GM12878 (cell line): Measurements from ENCODE around the gene JAKMIP1. TPM values are rescaled to one million over a fixed set of nuclear protein-coding genes. Genes with fewer than 3 reads are reported as not detected.

Source experiments
- ATAC-seq: fragments of 200-7000 bp; cut with Tn5 transposase; 3 replicates; pipeline ENCODE4 v1.9.1; 2020; ENCODE audit warnings: mild to moderate bottlenecking, moderate library complexity
- BruUV-seq: library from RNA; stranded (reverse); fragments of 400-500 nt; replicated peaks from 2 replicates; lab custom pipeline; 2021; lab: Mats Ljungman, UMichigan
- CTCF ChIA-PET: fragments of 300-600 bp; sonication (Branson Sonifier 250); formaldehyde crosslinking; extraction: SDS; loops from one replicate; lab custom pipeline; 2021; ENCODE audit warnings: inconsistent platforms; lab: Yijun Ruan, JAX
- POLR2A ChIA-PET: fragments of 350-600 bp; formaldehyde crosslinking; extraction: SDS; loops from one replicate; lab custom pipeline; 2021; ENCODE audit warnings: inconsistent platforms; lab: Charles Lee
- RAD21 ChIA-PET: fragments of 300-600 bp; sonication (Branson Sonifier 250); formaldehyde crosslinking; loops from one replicate; lab custom pipeline; 2023; ENCODE audit warnings: antibody characterized with exemption; ENCODE audit not compliant: unreplicated experiment; lab: Charles Lee
- SMC1A ChIA-PET: fragments of 300-600 bp; sonication (Branson Sonifier 250); formaldehyde crosslinking; loops from one replicate; lab custom pipeline; 2023; ENCODE audit not compliant: unreplicated experiment, uncharacterized antibody; lab: Charles Lee
- DNase-seq: peaks from one replicate; pipeline ENCODE4 v3.0.0-alpha.2; 2011; ENCODE audit warnings: low read depth, low spot score
- FAIRE-seq: peaks from 3 replicates; lab custom pipeline; 2011; peaks lifted over from hg19 to GRCh38; lab: Jason Lieb, UNC
- H2AFZ ChIP-seq: 2 replicates; pipeline ENCODE4 v1.6.0; 2011; ENCODE audit warnings: low read depth, low read length, control low read depth; ENCODE audit not compliant: control insufficient read depth
- H3K27ac ChIP-seq: 2 replicates; pipeline ENCODE4 v1.5.1; 2011; ENCODE audit warnings: control low read depth; ENCODE audit not compliant: control insufficient read depth, insufficient read depth
- H3K27me3 ChIP-seq, 2 experiments: replicated peaks in 1 of 2; 2 replicates each; pipeline versions ENCODE4 v1.6.0 to v1.6.1; 2011; ENCODE audit warnings: low read length in 1 of 2; ENCODE audit not compliant: control insufficient read depth in 2 of 2, insufficient read depth in 2 of 2
- H3K36me3 ChIP-seq, 2 experiments: 2 replicates each; pipeline ENCODE4 v1.5.1; 2011; ENCODE audit warnings: low read length in 1 of 2; ENCODE audit not compliant: control insufficient read depth in 2 of 2, insufficient read depth in 2 of 2
- H3K4me1 ChIP-seq: 2 replicates; pipeline ENCODE4 v1.6.1; 2011; ENCODE audit warnings: mild to moderate bottlenecking, low read length, moderate library complexity, mixed read lengths; ENCODE audit not compliant: control insufficient read depth, insufficient read depth
- H3K4me2 ChIP-seq: 2 replicates; pipeline ENCODE4 v1.6.0; 2011; ENCODE audit warnings: control low read depth; ENCODE audit not compliant: control insufficient read depth, insufficient read depth
- H3K4me3 ChIP-seq: fragments of 200-600 bp; sonication (generic); 2 replicates; pipeline ENCODE4 v1.5.1; 2016
- H3K79me2 ChIP-seq: 2 replicates; pipeline ENCODE4 v1.6.0; 2011; ENCODE audit warnings: low read length; ENCODE audit not compliant: control insufficient read depth, insufficient read depth
- H3K9ac ChIP-seq: 2 replicates; pipeline ENCODE4 v1.8.0; 2011; ENCODE audit warnings: low read length, control low read depth, mixed read lengths; ENCODE audit not compliant: control insufficient read depth, insufficient read depth
- H3K9me3 ChIP-seq: replicated peaks from 3 replicates; pipeline ENCODE4 v1.5.1; 2011; ENCODE audit warnings: mild to moderate bottlenecking, low read length; ENCODE audit not compliant: control insufficient read depth, insufficient read depth
- H4K20me1 ChIP-seq: 2 replicates; pipeline ENCODE4 v1.6.0; 2011; ENCODE audit not compliant: control insufficient read depth, insufficient read depth
- ATF7 ChIP-seq: fragments of 450-650 bp; IDR thresholded peaks from 2 replicates; pipeline ENCODE4 v1.6.1; 2016; ENCODE audit warnings: low read depth, mild to moderate bottlenecking
- CHD1 ChIP-seq: IDR thresholded peaks from 2 replicates; pipeline ENCODE4 v1.6.1; 2012; ENCODE audit warnings: low read depth, low read length, improper control_type of control experiment
- CHD4 ChIP-seq: fragments of 200-600 bp; sonication (generic); IDR thresholded peaks from 2 replicates; pipeline ENCODE4 v1.6.1; 2016; ENCODE audit warnings: mild to moderate bottlenecking
- CREB1 ChIP-seq: IDR thresholded peaks from 2 replicates; pipeline ENCODE4 v1.6.1; 2012; ENCODE audit warnings: low read depth, mild to moderate bottlenecking, inconsistent platforms
- CREM ChIP-seq: IDR thresholded peaks from 2 replicates; pipeline ENCODE4 v1.6.1; 2014; ENCODE audit warnings: antibody characterized with exemption, low read depth
- E2F4 ChIP-seq: IDR thresholded peaks from 2 replicates; pipeline ENCODE4 v1.6.1; 2012; ENCODE audit warnings: low read depth, low read length, improper control_type of control experiment
- LARP7 ChIP-seq: fragments of 450-650 bp; IDR thresholded peaks from 2 replicates; pipeline ENCODE4 v1.6.1; 2017; ENCODE audit warnings: mild to moderate bottlenecking
- MEF2B ChIP-seq: fragments of 450-650 bp; IDR thresholded peaks from 2 replicates; pipeline ENCODE4 v1.6.1; 2018; ENCODE audit warnings: mild to moderate bottlenecking, moderate library complexity; ENCODE audit not compliant: partially characterized antibody, poor library complexity, severe bottlenecking
- NFYA ChIP-seq: IDR thresholded peaks from 2 replicates; pipeline ENCODE4 v1.6.1; 2011; ENCODE audit warnings: low read depth, mild to moderate bottlenecking, low read length, improper control_type of control experiment, borderline replicate concordance
- PKNOX1 ChIP-seq: fragments of 450-650 bp; IDR thresholded peaks from 2 replicates; pipeline ENCODE4 v1.6.1; 2016; ENCODE audit warnings: mild to moderate bottlenecking
- POU2F2 ChIP-seq: IDR thresholded peaks from 3 replicates; pipeline ENCODE4 v1.6.1; 2011; ENCODE audit warnings: low read depth, mild to moderate bottlenecking, low read length, borderline replicate concordance
- RELA ChIP-seq: fragments of 450-650 bp; IDR thresholded peaks from 2 replicates; pipeline ENCODE4 v1.8.0; 2014; ENCODE audit warnings: borderline replicate concordance; ENCODE audit not compliant: partially characterized antibody
- SP1 ChIP-seq: IDR thresholded peaks from one replicate; pipeline ENCODE4 v1.6.1; 2011; ENCODE audit warnings: low read depth, low read length
- SRF ChIP-seq, 2 experiments: IDR thresholded peaks; 2 replicates each; pipeline ENCODE4 v1.6.1; 2011; ENCODE audit warnings: low read depth in 2 of 2, low read length in 2 of 2, mild to moderate bottlenecking in 1 of 2, moderate library complexity in 1 of 2
- SUPT20H ChIP-seq: IDR thresholded peaks from 2 replicates; pipeline ENCODE4 v1.6.1; 2011; ENCODE audit warnings: low read depth, mild to moderate bottlenecking, low read length, moderate library complexity, borderline replicate concordance; ENCODE audit not compliant: control insufficient read depth
- SUZ12 ChIP-seq: fragments of 200-600 bp; sonication (generic); IDR thresholded peaks from one replicate; pipeline ENCODE4 v1.6.1; 2018; ENCODE audit warnings: antibody characterized with exemption, mild to moderate bottlenecking; ENCODE audit not compliant: unreplicated experiment
- YBX1 ChIP-seq: fragments of 450-650 bp; IDR thresholded peaks from 2 replicates; pipeline ENCODE4 v1.6.1; 2016; ENCODE audit warnings: antibody characterized with exemption
- ZNF217 ChIP-seq: fragments of 450-650 bp; IDR thresholded peaks from 2 replicates; pipeline ENCODE4 v1.6.1; 2017; ENCODE audit warnings: antibody characterized with exemption, mild to moderate bottlenecking
- ZSCAN29 ChIP-seq: fragments of 450-650 bp; IDR thresholded peaks from 2 replicates; pipeline ENCODE4 v1.6.1; 2017; ENCODE audit warnings: mild to moderate bottlenecking, moderate library complexity
- WGBS: methylation state at CpG from one replicate; pipeline ENCODE4 v1.1.6; 2016; ENCODE audit warnings: low lambda C conversion rate; ENCODE audit not compliant: insufficient replicate concordance, insufficient coverage; ENCODE audit errors: missing lambda C conversion rate; 5-methylcytosine and 5-hydroxymethylcytosine counted together
- in situ Hi-C: fragments of 300-500 bp; cut with MboI; formaldehyde crosslinking; loops from 9 replicates; pipeline ENCODE4 v1.14.3; 2018; ENCODE audit warnings: mixed read lengths
- intact Hi-C: fragments of 100-400 bp; cut with micrococcal nuclease; formaldehyde crosslinking; loops from one replicate; pipeline ENCODE4 v1.14.2; 2022; ENCODE audit not compliant: unreplicated experiment
- polyA plus RNA-seq, 11 experiments: library from polyadenylated mRNA; depleted of rRNA in 4 of 11; unstranded in 6 of 11; stranded (reverse) in 5 of 11; fragments of >200 nt; fragmentation: Nextera tagmentation in 4 of 11; fragmentation: Illumina TruSeq in 1 of 11; extraction: Ambion mirVana in 4 of 11; extraction: Trizol in 1 of 11; gene quantifications; 1 replicate in 1 of 11; 2 replicates in 10 of 11; pipeline versions ENCODE4 v1.2.1 to v1.2.3, GENCODE V29; 2011 to 2016; ENCODE audit warnings: inconsistent platforms in 2 of 11, missing spikeins in 2 of 11, low read depth in 1 of 11
- total RNA-seq, 4 experiments: library from RNA; depleted of rRNA in 3 of 4; stranded (reverse); fragments of >200 nt in 3 of 4; fragmentation: Illumina TruSeq in 1 of 4; extraction: Trizol in 1 of 4; gene quantifications; 2 replicates each; pipeline versions ENCODE4 v1.2.1 to v1.2.3, GENCODE V29; 2013 to 2021

The JAKMIP1 gene
- total and polyA plus RNA-seq, 10 of the 15 experiments (the other 5 are each of a cell fraction or from before 2014, with no cell fraction given) = 0.52 to 16.7 (median 12.3) TPM

DNA sequence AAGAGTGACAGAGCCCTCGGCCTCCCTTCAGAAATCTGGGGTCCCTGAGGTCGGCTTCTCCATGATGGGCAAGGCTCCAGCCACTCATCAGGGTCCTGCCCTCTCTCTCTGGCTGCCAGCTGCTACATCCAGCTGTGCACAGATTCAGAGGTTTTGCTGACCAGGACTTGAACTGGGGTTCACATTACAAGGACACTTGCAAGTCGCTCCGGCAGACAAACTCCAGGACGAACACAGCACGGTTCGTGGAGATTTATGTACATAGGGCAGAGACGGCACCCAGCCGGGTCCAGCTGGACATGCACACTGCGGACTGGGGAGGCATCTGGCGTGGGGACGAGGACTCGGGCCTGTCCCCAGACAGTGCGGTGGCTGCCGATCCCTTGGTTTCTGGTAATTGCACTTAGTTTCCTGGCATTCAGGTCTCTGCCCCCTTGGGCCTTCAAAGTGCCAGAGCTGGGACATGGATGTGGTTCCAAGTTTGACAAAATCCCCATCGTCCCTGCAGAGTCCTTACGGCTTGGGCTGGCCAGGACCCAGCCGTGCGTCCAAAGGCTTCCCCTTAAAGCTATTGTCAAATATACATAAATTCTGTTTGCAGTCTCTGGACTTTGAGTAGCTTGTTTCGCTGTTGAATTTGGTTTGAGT lies 175.9 kb downstream of the JAKMIP1 start:
- CTCF ChIA-PET = interaction anchor here (2.0 kb wide), 1 partner anchor 26 kb away, joined by 6 read pairs; no protein-coding TSS in a partner anchor
- in situ Hi-C loops = no loop called here

DNA sequence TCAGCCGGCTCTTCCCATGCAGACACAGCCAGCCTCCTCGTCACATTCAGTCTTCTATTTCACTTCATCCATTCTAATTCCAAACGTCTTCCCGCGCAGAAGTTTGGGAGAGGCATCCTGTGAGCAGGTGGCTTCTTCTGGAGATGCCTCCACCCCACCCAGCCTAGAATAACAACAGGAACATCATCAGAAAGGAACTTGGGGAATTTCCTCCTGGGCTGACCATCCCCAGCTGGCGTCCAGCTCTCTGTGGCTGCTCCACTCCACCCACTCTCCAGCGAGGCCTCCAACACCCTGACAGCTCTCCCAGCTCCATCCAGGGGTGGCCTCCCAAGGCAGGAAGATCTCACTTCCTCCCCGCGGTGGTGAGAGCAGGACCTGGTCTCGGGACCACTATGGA lies 176.6 kb downstream of the JAKMIP1 start:
- BruUV-seq = no TSS peak
- Histone ChIP-seq H3K9me3 (no peaks in the 10 kb centered on the region), H3K27ac (no peak overlapping the region), H3K4me1 (no peaks in the 10 kb centered on the region), H3K79me2 (no peaks in the 10 kb centered on the region), H3K4me2 (no peak overlapping the region), H3K27me3 (no peaks in the 10 kb centered on the region; a peak in 1 of 4 replicates), H2AFZ (no peak overlapping the region), H3K4me3 (no peak overlapping the region), H3K36me3 (no peaks in the 10 kb centered on the region), H4K20me1 (no peaks in the 10 kb centered on the region), H3K9ac (no peak overlapping the region)
- CTCF ChIA-PET = interaction anchor here (1.2 to 2.0 kb wide), 2 partner anchors 25 to 211 kb away, joined by 3 to 6 read pairs; no protein-coding TSS in a partner anchor
- SMC1A ChIA-PET = no interaction called here
- ATAC-seq (no peak), FAIRE-seq (no peak), DNase-seq (no peak)
- RAD21 ChIA-PET = no interaction called here
- intact Hi-C loops (no loop called here), in situ Hi-C loops (no loop called here)
- 33% methylated on average over 10 of the region's 10 CpGs for WGBS
- POLR2A ChIA-PET = no interaction called here
- no peak for TF ChIP-seq ATF7
- TF ChIP-seq E2F4 = no peak
- no peak for TF ChIP-seq ZNF217
- no peak for TF ChIP-seq SRF (IDR thresholded peaks at IDR 0.05; ENCODE audit: low read depth in 2 of 2, low read length in 2 of 2)
- TF ChIP-seq POU2F2 = no peak
- TF ChIP-seq CREB1 = no peak
- TF ChIP-seq SUPT20H = no peak
- no peak for TF ChIP-seq RELA
- no peak for TF ChIP-seq MEF2B
- TF ChIP-seq NFYA = no peak
- TF ChIP-seq CHD1 = no peak
- no peak for TF ChIP-seq SUZ12
- TF ChIP-seq CREM = no peak
- TF ChIP-seq SP1 = no peak
- TF ChIP-seq YBX1 = no peak
- no peak for TF ChIP-seq ZSCAN29
- no peak for TF ChIP-seq PKNOX1

More for the DNA sequence above, 175.9 kb downstream of the JAKMIP1 start:
- POLR2A ChIA-PET = no interaction called here
- ATAC-seq (no peak), DNase-seq (no peak), FAIRE-seq (no peak)
- no peak overlapping the region for H3K27ac ChIP-seq
- RAD21 ChIA-PET = no interaction called here
- H3K9ac ChIP-seq = no peak overlapping the region
- BruUV-seq = no TSS peak
- H3K4me3 ChIP-seq = no peak overlapping the region
- H4K20me1 ChIP-seq = no peaks in the 10 kb centered on the region
- H3K4me1 ChIP-seq = no peaks in the 10 kb centered on the region
- H3K4me2 ChIP-seq = no peak overlapping the region
- no peak for TF ChIP-seq CHD4
- TF ChIP-seq LARP7 = no peak
- intact Hi-C loops = no loop called here
- SMC1A ChIA-PET = no interaction called here
- no peak overlapping the region for H2AFZ ChIP-seq
- H3K27me3 ChIP-seq = no peaks in the 10 kb centered on the region; a peak in 2 of 4 replicates
- no peaks in the 10 kb centered on the region for H3K36me3 ChIP-seq
- no peaks in the 10 kb centered on the region for H3K79me2 ChIP-seq
- H3K9me3 ChIP-seq = no peaks in the 10 kb centered on the region
- WGBS = 49% methylated on average over 20 of the region's 20 CpGs
